HEK293 (cell line): Measurements from ENCODE around the gene FAM151A.

Experiments
- CTCF ChIA-PET: fragments of 350-600 bp; formaldehyde crosslinking; extraction: SDS; loops from one replicate; lab custom pipeline; 2021; ENCODE audit warnings: antibody characterized with exemption; lab: Yijun Ruan, JAX
- POLR2A ChIA-PET: fragments of 300-600 bp; formaldehyde crosslinking; extraction: SDS; loops from one replicate; lab custom pipeline; 2020; ENCODE audit warnings: antibody characterized with exemption, inconsistent platforms; lab: Yijun Ruan, JAX
- H3K27ac ChIP-seq: fragments of 200-500 bp; sonication (Bioruptor generic); 2 replicates; pipeline ENCODE4 v1.5.1; 2014; ENCODE audit warnings: low read depth, low read length, control low read depth, inconsistent platforms; ENCODE audit errors: extremely low read depth
- H3K36me3 ChIP-seq, 2 experiments: fragments of 200-500 bp in 1 of 2; sonication (Bioruptor generic) in 1 of 2; 1 replicate in 1 of 2; 2 replicates in 1 of 2; pipeline ENCODE4 v1.5.1; 2014 to 2017; ENCODE audit warnings: inconsistent platforms in 2 of 2, low read length in 2 of 2; ENCODE audit not compliant: control insufficient read depth in 2 of 2, insufficient read depth in 1 of 2
- H3K4me1 ChIP-seq: fragments of 200-500 bp; sonication (Bioruptor generic); 2 replicates; pipeline ENCODE4 v1.5.1; 2014; ENCODE audit warnings: mild to moderate bottlenecking, low read length, inconsistent platforms; ENCODE audit not compliant: control insufficient read depth, insufficient read depth
- H3K4me3 ChIP-seq: 2 replicates; pipeline ENCODE4 v1.5.1; 2011; ENCODE audit warnings: low read depth, mild to moderate bottlenecking, control low read depth, low read length, moderate library complexity
- H3K9me3 ChIP-seq: fragments of 200-500 bp; sonication (Bioruptor generic); 2 replicates; pipeline ENCODE4 v1.5.1; 2014; ENCODE audit warnings: low read depth, low read length, inconsistent platforms; ENCODE audit not compliant: control insufficient read depth, insufficient read depth
- BCL11B ChIP-seq: fragments of 450-650 bp; formaldehyde crosslinking; IDR thresholded peaks from 2 replicates; pipeline ENCODE4 v1.5.1; 2016; ENCODE audit warnings: low read depth, missing biosample characterization, missing genetic modification characterization
- EGR2 ChIP-seq: fragments of 450-650 bp; formaldehyde crosslinking; IDR thresholded peaks from 2 replicates; pipeline ENCODE4 v1.5.1; 2016; ENCODE audit warnings: low read depth, missing biosample characterization, missing genetic modification characterization
- HOXC10 ChIP-seq: sonication (generic); formaldehyde crosslinking; IDR thresholded peaks from 2 replicates; pipeline ENCODE4 v1.8.1; 2023; ENCODE audit warnings: mild to moderate bottlenecking, missing genetic modification reagents
- KLF16 ChIP-seq: fragments of 450-650 bp; formaldehyde crosslinking; IDR thresholded peaks from 2 replicates; pipeline ENCODE4 v1.5.1; 2017; ENCODE audit warnings: missing biosample characterization, missing genetic modification characterization
- TRIM28 ChIP-seq: IDR thresholded peaks from 2 replicates; pipeline ENCODE4 v1.6.1; 2011; ENCODE audit warnings: low read length, control low read depth, borderline replicate concordance
- ZFHX2 ChIP-seq: fragments of 450-650 bp; formaldehyde crosslinking; conservative IDR thresholded peaks from 2 replicates; pipeline ENCODE4 v1.5.1; 2016; ENCODE audit warnings: missing biosample characterization, missing genetic modification characterization
- ZIC2 ChIP-seq: fragments of 450-650 bp; formaldehyde crosslinking; IDR thresholded peaks from 2 replicates; pipeline ENCODE4 v1.5.1; 2016; ENCODE audit warnings: missing biosample characterization, missing genetic modification characterization
- ZNF10 ChIP-seq: fragments of 450-650 bp; formaldehyde crosslinking; IDR thresholded peaks from 2 replicates; pipeline ENCODE4 v1.5.1; 2017; ENCODE audit warnings: missing biosample characterization, missing genetic modification characterization
- ZNF132 ChIP-seq: fragments of 450-650 bp; formaldehyde crosslinking; IDR thresholded peaks from 2 replicates; pipeline ENCODE4 v1.5.1; 2017; ENCODE audit warnings: missing biosample characterization, missing genetic modification characterization, borderline replicate concordance
- ZNF157 ChIP-seq: fragments of 450-650 bp; formaldehyde crosslinking; IDR thresholded peaks from 2 replicates; pipeline ENCODE4 v1.5.1; 2016; ENCODE audit warnings: missing biosample characterization, missing genetic modification characterization
- ZNF211 ChIP-seq: fragments of 450-650 bp; formaldehyde crosslinking; IDR thresholded peaks from 2 replicates; pipeline ENCODE4 v1.5.1; 2016; ENCODE audit warnings: low read depth, missing biosample characterization, missing genetic modification characterization
- ZNF274 ChIP-seq, 2 experiments: fragments of 200-500 bp in 1 of 2; fragments of 450-650 bp in 1 of 2; sonication (Bioruptor generic) in 1 of 2; formaldehyde crosslinking in 1 of 2; IDR thresholded peaks; 2 replicates each; pipeline versions ENCODE4 v1.5.1 to v1.6.1; 2014 to 2016; ENCODE audit warnings: borderline replicate concordance in 1 of 2, inconsistent platforms in 1 of 2, low read length in 1 of 2, missing biosample characterization in 1 of 2, missing genetic modification characterization in 1 of 2
- ZNF626 ChIP-seq: fragments of 450-650 bp; sonication (Bioruptor Pico); formaldehyde crosslinking; IDR thresholded peaks from 2 replicates; pipeline ENCODE4 v1.5.1; 2018; ENCODE audit warnings: missing biosample characterization, missing genetic modification characterization, inconsistent platforms
- ZNF677 ChIP-seq: fragments of 450-650 bp; IDR thresholded peaks from 2 replicates; pipeline ENCODE4 v1.5.0; 2018; ENCODE audit warnings: missing biosample characterization, mild to moderate bottlenecking, missing genetic modification characterization, moderate library complexity
- ZNF692 ChIP-seq: fragments of 450-650 bp; formaldehyde crosslinking; IDR thresholded peaks from 2 replicates; pipeline ENCODE4 v1.5.1; 2016; ENCODE audit warnings: missing biosample characterization, missing genetic modification characterization
- ZNF776 ChIP-seq: fragments of 450-650 bp; formaldehyde crosslinking; IDR thresholded peaks from 2 replicates; pipeline ENCODE4 v1.5.0; 2017; ENCODE audit warnings: missing biosample characterization, missing genetic modification characterization, borderline replicate concordance
- ZNF777 ChIP-seq: fragments of 450-650 bp; formaldehyde crosslinking; IDR thresholded peaks from 2 replicates; pipeline ENCODE4 v1.5.1; 2017; ENCODE audit warnings: missing biosample characterization, missing genetic modification characterization, borderline replicate concordance
- ZNF830 ChIP-seq: fragments of 450-650 bp; IDR thresholded peaks from 2 replicates; pipeline ENCODE4 v1.5.0; 2018; ENCODE audit warnings: missing biosample characterization, missing genetic modification characterization, low read depth, mild to moderate bottlenecking, moderate library complexity
- ZSCAN5A ChIP-seq: fragments of 450-650 bp; formaldehyde crosslinking; IDR thresholded peaks from 2 replicates; pipeline ENCODE4 v1.5.1; 2016; ENCODE audit warnings: missing biosample characterization, missing genetic modification characterization
- TF ChIP-seq, protein P1 (sequence below): fragments of 450-650 bp; formaldehyde crosslinking; IDR thresholded peaks from 2 replicates; pipeline ENCODE4 v1.5.1; 2016; ENCODE audit warnings: missing biosample characterization, missing genetic modification characterization
- TF ChIP-seq, protein P2 (sequence below): fragments of 450-650 bp; formaldehyde crosslinking; IDR thresholded peaks from 2 replicates; pipeline ENCODE4 v1.5.1; 2016; ENCODE audit warnings: missing biosample characterization, missing genetic modification characterization
- TF ChIP-seq, protein P3 (sequence below): fragments of 450-650 bp; formaldehyde crosslinking; IDR thresholded peaks from 2 replicates; pipeline ENCODE4; 2016; ENCODE audit warnings: missing biosample characterization, missing genetic modification characterization

FAM151A gene

DNA sequence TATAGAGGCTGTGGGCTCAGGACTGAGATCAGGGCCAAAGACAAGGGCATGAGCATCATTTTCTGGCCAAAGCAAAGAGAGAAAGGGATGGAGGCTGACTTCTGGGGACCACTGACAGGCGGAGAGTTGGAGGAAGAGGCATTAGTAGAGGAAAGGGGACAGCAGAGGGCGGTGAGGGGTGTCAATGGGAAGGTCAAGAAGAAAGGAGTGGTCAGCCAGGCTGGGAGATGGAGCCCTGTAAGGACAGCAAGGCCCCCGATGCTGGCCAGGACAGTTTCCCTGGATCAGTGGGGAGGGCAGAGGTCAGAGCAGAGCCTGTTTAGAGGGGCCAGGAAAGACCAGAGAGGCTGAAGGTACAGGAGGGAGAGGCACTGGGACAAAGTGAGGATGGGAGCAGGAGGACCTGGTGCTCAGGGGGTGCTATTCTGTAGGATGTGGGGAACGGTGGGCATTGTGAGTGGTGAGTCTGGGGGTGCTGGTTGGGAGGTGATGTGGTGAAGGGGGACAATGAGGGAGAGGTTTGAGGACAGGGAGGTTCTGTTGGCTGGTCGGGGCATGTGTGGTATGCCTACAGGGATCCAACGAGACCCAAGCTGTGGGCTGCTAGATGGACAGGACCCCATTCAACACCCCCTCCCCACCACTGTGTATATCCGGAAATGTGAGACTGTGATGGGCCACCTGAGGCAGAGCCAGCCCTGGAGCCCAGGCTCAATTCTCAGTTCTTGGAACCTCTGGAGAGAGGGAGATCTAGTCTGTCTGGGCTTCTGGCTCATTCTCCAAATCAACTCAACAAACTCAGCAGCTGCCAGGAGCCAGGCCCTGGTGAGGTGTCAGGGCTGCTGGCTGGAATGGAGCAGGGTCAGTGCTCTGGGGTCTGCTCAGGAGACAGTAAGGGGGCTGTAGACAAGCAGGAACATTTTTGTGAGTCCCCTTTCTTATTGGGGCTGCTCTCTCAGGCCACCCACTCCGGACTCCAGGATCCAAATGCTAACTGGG is 1.4 kb upstream of the FAM151A start:
- no peaks in the 10 kb centered on the region for H3K36me3 ChIP-seq
- no peak overlapping the region for H3K27ac ChIP-seq
- no peaks in the 10 kb centered on the region for H3K9me3 ChIP-seq
- no peak overlapping the region for H3K4me3 ChIP-seq
- ChIA-PET CTCF (no interaction called here), POLR2A (no interaction called here)
- TF ChIP-seq ZNF157 (tag by site-specific recombination) = no peak
- TF ChIP-seq, protein P1, sequence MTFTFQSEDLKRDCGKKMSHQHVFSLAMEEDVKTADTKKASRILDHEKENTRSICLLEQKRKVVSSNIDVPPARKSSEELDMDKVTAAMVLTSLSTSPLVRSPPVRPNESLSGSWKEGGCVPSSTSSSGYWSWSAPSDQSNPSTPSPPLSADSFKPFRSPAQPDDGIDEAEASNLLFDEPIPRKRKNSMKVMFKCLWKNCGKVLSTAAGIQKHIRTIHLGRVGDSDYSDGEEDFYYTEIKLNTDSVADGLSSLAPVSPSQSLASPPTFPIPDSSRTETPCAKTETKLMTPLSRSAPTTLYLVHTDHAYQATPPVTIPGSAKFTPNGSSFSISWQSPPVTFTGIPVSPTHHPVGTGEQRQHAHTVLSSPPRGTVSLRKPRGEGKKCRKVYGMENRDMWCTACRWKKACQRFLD = no peak
- TF ChIP-seq ZNF830 = no peak
- TF ChIP-seq KLF16 (tag by site-specific recombination) = no peak
- TF ChIP-seq EGR2 (tag by site-specific recombination) = no peak
- no peak for TF ChIP-seq ZNF274 (IDR thresholded peaks at IDR 0.05; ENCODE audit: low read length)
- TF ChIP-seq ZNF274 (tag by site-specific recombination; IDR thresholded peaks at IDR 0.05; ENCODE audit: borderline replicate concordance) = no peak
- no peak for TF ChIP-seq ZNF777 (tag by site-specific recombination)
- TF ChIP-seq ZNF626 (tag by site-specific recombination) = no peak
- no peak for TF ChIP-seq ZNF776 (tag by site-specific recombination)
- TF ChIP-seq ZNF692 (tag by site-specific recombination) = no peak
- TF ChIP-seq, protein P2, sequence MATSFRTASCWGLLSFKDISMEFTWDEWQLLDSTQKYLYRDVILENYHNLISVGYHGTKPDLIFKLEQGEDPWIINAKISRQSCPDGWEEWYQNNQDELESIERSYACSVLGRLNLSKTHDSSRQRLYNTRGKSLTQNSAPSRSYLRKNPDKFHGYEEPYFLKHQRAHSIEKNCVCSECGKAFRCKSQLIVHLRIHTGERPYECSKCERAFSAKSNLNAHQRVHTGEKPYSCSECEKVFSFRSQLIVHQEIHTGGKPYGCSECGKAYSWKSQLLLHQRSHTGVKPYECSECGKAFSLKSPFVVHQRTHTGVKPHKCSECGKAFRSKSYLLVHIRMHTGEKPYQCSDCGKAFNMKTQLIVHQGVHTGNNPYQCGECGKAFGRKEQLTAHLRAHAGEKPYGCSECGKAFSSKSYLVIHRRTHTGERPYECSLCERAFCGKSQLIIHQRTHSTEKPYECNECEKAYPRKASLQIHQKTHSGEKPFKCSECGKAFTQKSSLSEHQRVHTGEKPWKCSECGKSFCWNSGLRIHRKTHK = no peak
- no peaks in the 10 kb centered on the region for H3K4me1 ChIP-seq

GRCh38 chr1:54619749-54620148 is 3.6 kb downstream of the FAM151A start:
- Histone ChIP-seq H3K4me3 (no peak overlapping the region), H3K27ac (no peak overlapping the region), H3K4me1 (no peaks in the 10 kb centered on the region), H3K9me3 (no peaks in the 10 kb centered on the region), H3K36me3 (no peaks in the 10 kb centered on the region)
- ChIA-PET POLR2A (no interaction called here), CTCF (no interaction called here)
- TF ChIP-seq HOXC10 (no peak), ZNF10 (tag by site-specific recombination) (no peak), ZIC2 (tag by site-specific recombination) (0 out of 2 replicates have a peak, but pooled peaks have one; percentile 11)

DNA sequence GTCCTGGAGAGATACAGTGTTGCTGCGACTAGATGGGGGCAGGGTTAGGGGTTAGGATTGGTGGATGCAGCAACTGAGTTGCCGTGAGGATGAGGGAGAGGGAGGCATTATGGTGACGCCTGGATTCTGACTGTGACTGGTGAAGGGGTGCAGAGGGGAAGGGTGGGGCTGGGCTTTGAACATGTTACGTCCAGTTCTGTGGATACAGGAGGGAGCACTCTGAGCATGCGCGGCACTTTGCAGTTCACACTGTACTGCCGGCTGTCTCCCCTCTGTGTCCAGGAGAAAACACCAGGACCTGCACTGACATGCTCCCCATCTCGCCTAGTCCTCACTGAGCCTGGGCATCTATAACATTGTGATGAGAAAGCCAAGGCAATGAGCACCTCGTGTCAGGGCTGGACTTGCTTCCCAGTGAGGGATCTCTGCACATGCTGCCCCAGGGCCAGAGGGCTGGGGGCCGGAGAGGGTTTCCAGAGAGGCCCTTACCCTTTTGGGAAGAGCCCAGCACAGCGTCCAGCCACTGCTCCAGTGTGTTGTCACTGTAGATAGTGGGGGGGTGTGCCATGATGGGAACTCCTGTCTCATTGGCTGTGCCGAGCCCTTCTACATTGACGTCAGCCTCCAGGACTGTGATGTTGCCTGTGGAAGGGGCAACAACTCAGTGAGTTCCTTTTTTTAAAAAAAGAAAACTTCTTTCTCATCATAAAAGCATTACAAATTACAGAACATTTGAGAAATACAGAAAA is 7.6 kb downstream of the FAM151A start:
- POLR2A ChIA-PET = no interaction called here
- H3K4me1 ChIP-seq = no peaks in the 10 kb centered on the region
- no peak overlapping the region for H3K27ac ChIP-seq
- no peaks in the 10 kb centered on the region for H3K9me3 ChIP-seq
- H3K4me3 ChIP-seq = no peak overlapping the region
- CTCF ChIA-PET = interaction anchor here (0.6 kb wide), 1 partner anchor 1056 kb away, joined by 3 read pairs; no protein-coding TSS in a partner anchor
- H3K36me3 ChIP-seq = no peaks in the 10 kb centered on the region
- TF ChIP-seq ZNF132 (no peak), ZNF677 (no peak), BCL11B (tag by site-specific recombination) (no peak), TRIM28 (no peak), ZNF211 (no peak), ZFHX2 (tag by site-specific recombination) (no peak), ZSCAN5A (tag by site-specific recombination) (no peak)
- TF ChIP-seq, protein P3, sequence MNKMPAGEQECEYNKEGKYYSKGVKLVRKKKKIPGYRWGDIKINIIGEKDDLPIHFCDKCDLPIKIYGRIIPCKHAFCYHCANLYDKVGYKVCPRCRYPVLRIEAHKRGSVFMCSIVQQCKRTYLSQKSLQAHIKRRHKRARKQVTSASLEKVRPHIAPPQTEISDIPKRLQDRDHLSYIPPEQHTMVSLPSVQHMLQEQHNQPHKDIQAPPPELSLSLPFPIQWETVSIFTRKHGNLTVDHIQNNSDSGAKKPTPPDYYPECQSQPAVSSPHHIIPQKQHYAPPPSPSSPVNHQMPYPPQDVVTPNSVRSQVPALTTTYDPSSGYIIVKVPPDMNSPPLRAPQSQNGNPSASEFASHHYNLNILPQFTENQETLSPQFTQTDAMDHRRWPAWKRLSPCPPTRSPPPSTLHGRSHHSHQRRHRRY (tag by site-specific recombination) = no peak
